Measurements from ENCODE around the gene SMARCB1. TPM values are rescaled to one million over a fixed set of nuclear protein-coding genes. Genes with fewer than 3 reads are reported as not detected.

The SMARCB1 gene
- total and polyA plus RNA-seq, 4 donors = 24.2 to 53.5 (median 40.0) TPM

GRCh38 chr22:23818541-23818940, 31.8 kb downstream of the SMARCB1 start:
- intact Hi-C loops (cut with DNase I) = no loop called here
- Histone ChIP-seq H3K27ac (ENCODE audit: low read depth in 1 of 2, low read length in 2 of 2) (no peak overlapping the region), H3K9me3 (ENCODE audit: control insufficient read depth, low read length) (no peaks in the 10 kb centered on the region), H3K4me1 (ENCODE audit: control insufficient read depth in 1 of 2, insufficient read depth in 2 of 2, low read length in 2 of 2) (no peaks in the 10 kb centered on the region), H3K36me3 (ENCODE audit: control insufficient read depth in 1 of 2, insufficient read depth in 2 of 2, low read length in 1 of 2) (peaks cover 0 to 3% of the 10 kb centered on the region in 2 donors), H3K27me3 (ENCODE audit: control insufficient read depth in 1 of 2, insufficient read depth in 2 of 2, low read length in 1 of 2) (no peaks in the 10 kb centered on the region), H3K4me3 (ENCODE audit: low read length in 2 of 2) (no peak overlapping the region)
- 74 to 84% methylated on average over 2 of the region's 2 CpGs for WGBS, 2 donors
- DNase-seq = peak in 1 of 2 donors; percentile 6
- no peak for ATAC-seq (ENCODE audit: low FRiP score)

GRCh38 chr22:23820748-23821211, 34.0 kb downstream of the SMARCB1 start:
- WGBS, 2 donors = 48 to 69% methylated on average over 4 of the region's 4 CpGs
- H3K4me1 ChIP-seq (ENCODE audit: control insufficient read depth in 1 of 2, insufficient read depth in 2 of 2, low read length in 2 of 2) = no peaks in the 10 kb centered on the region
- ATAC-seq (ENCODE audit: low FRiP score) (no peak), DNase-seq (peak; percentile 6 to 51)
- H3K27me3 ChIP-seq (ENCODE audit: control insufficient read depth in 1 of 2, insufficient read depth in 2 of 2, low read length in 1 of 2) = no peaks in the 10 kb centered on the region
- H3K4me3 ChIP-seq (ENCODE audit: low read length in 2 of 2) = no peak overlapping the region
- peaks cover 0 to 3% of the 10 kb centered on the region in 2 donors for H3K36me3 ChIP-seq (ENCODE audit: control insufficient read depth in 1 of 2, insufficient read depth in 2 of 2, low read length in 1 of 2)
- no peak overlapping the region for H3K27ac ChIP-seq (ENCODE audit: low read depth in 1 of 2, low read length in 2 of 2)
- H3K9me3 ChIP-seq (ENCODE audit: control insufficient read depth, low read length) = no peaks in the 10 kb centered on the region
- intact Hi-C loops (cut with DNase I) = no loop called here

GRCh38 chr22:23822101-23822671, 35.4 kb downstream of the SMARCB1 start:
- no peak overlapping the region for H3K4me3 ChIP-seq (ENCODE audit: low read length in 2 of 2)
- H3K27me3 ChIP-seq (ENCODE audit: control insufficient read depth in 1 of 2, insufficient read depth in 2 of 2, low read length in 1 of 2) = no peaks in the 10 kb centered on the region
- 42 to 56% methylated on average over 6 of the region's 6 CpGs for WGBS, 2 donors
- peak; percentile 33 to 57 for DNase-seq
- H3K27ac ChIP-seq (ENCODE audit: low read depth in 1 of 2, low read length in 2 of 2) = no peak overlapping the region
- intact Hi-C loops (cut with DNase I) = no loop called here
- no peaks in the 10 kb centered on the region for H3K4me1 ChIP-seq (ENCODE audit: control insufficient read depth in 1 of 2, insufficient read depth in 2 of 2, low read length in 2 of 2)
- no peaks in the 10 kb centered on the region for H3K9me3 ChIP-seq (ENCODE audit: control insufficient read depth, low read length)
- peaks cover 0 to under 1% of the 10 kb centered on the region in 2 donors for H3K36me3 ChIP-seq (ENCODE audit: control insufficient read depth in 1 of 2, insufficient read depth in 2 of 2, low read length in 1 of 2)
- ATAC-seq (ENCODE audit: low FRiP score) = no peak

DNA sequence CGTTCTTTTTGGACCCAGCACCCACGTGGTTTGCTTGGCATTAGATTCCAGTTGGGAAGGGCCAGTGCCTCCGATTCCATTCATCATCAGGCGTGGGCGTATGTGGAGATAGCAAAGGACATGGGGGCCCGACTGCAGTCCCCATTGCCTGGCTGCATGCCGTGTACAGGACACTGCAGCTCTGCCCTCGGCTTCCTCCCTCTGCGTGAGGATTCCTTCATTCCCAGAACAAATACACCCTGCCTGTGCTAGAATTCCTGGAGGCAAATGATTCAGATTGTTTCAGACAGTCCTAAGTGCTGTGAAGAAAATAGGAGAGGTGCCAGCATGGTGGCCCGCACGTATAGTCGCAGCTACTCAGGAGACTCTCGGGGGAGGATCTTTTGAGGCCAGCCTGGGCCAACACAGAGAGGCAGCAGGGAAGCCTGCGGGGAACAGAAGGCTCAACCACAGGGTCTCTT, 36.6 kb downstream of the SMARCB1 start:
- Histone ChIP-seq H3K9me3 (ENCODE audit: control insufficient read depth, low read length) (no peaks in the 10 kb centered on the region), H3K27ac (ENCODE audit: low read depth in 1 of 2, low read length in 2 of 2) (no peak overlapping the region), H3K27me3 (ENCODE audit: control insufficient read depth in 1 of 2, insufficient read depth in 2 of 2, low read length in 1 of 2) (no peaks in the 10 kb centered on the region), H3K4me3 (ENCODE audit: low read length in 2 of 2) (no peak overlapping the region), H3K36me3 (ENCODE audit: control insufficient read depth in 1 of 2, insufficient read depth in 2 of 2, low read length in 1 of 2) (no peaks in the 10 kb centered on the region), H3K4me1 (ENCODE audit: control insufficient read depth in 1 of 2, insufficient read depth in 2 of 2, low read length in 2 of 2) (no peaks in the 10 kb centered on the region)
- intact Hi-C loops (cut with DNase I) = no loop called here
- ATAC-seq (ENCODE audit: low FRiP score) (peak; percentile 13), DNase-seq (peak; percentile 68 to 69)
- WGBS, 2 donors = 34 to 49% methylated on average over 14 of the region's 14 CpGs

GRCh38 chr22:23824476-23825245, 37.9 kb downstream of the SMARCB1 start:
- DNase-seq = peak; percentile 33 to 61
- H3K9me3 ChIP-seq (ENCODE audit: control insufficient read depth, low read length) = no peaks in the 10 kb centered on the region
- H3K36me3 ChIP-seq (ENCODE audit: control insufficient read depth in 1 of 2, insufficient read depth in 2 of 2, low read length in 1 of 2) = no peaks in the 10 kb centered on the region
- intact Hi-C loops (cut with DNase I) = no loop called here
- no peak overlapping the region for H3K27ac ChIP-seq (ENCODE audit: low read depth in 1 of 2, low read length in 2 of 2)
- no peaks in the 10 kb centered on the region for H3K4me1 ChIP-seq (ENCODE audit: control insufficient read depth in 1 of 2, insufficient read depth in 2 of 2, low read length in 2 of 2)
- H3K4me3 ChIP-seq (ENCODE audit: low read length in 2 of 2) = no peak overlapping the region
- WGBS, 2 donors = 83% methylated on average over 13 of the region's 13 CpGs
- H3K27me3 ChIP-seq (ENCODE audit: control insufficient read depth in 1 of 2, insufficient read depth in 2 of 2, low read length in 1 of 2) = no peaks in the 10 kb centered on the region
- ATAC-seq (ENCODE audit: low FRiP score) = no peak

GRCh38 chr22:23825246-23825905, 38.6 kb downstream of the SMARCB1 start:
- Histone ChIP-seq H3K9me3 (ENCODE audit: control insufficient read depth, low read length) (no peaks in the 10 kb centered on the region), H3K4me1 (ENCODE audit: control insufficient read depth in 1 of 2, insufficient read depth in 2 of 2, low read length in 2 of 2) (no peaks in the 10 kb centered on the region), H3K27me3 (ENCODE audit: control insufficient read depth in 1 of 2, insufficient read depth in 2 of 2, low read length in 1 of 2) (no peaks in the 10 kb centered on the region), H3K27ac (ENCODE audit: low read depth in 1 of 2, low read length in 2 of 2) (no peak overlapping the region), H3K4me3 (ENCODE audit: low read length in 2 of 2) (no peak overlapping the region), H3K36me3 (ENCODE audit: control insufficient read depth in 1 of 2, insufficient read depth in 2 of 2, low read length in 1 of 2) (no peaks in the 10 kb centered on the region)
- intact Hi-C loops (cut with DNase I) = no loop called here
- ATAC-seq (ENCODE audit: low FRiP score) (no peak), DNase-seq (peak; percentile 31 to 65)
- WGBS, 2 donors = 91 to 95% methylated on average over 12 of the region's 12 CpGs

DNA sequence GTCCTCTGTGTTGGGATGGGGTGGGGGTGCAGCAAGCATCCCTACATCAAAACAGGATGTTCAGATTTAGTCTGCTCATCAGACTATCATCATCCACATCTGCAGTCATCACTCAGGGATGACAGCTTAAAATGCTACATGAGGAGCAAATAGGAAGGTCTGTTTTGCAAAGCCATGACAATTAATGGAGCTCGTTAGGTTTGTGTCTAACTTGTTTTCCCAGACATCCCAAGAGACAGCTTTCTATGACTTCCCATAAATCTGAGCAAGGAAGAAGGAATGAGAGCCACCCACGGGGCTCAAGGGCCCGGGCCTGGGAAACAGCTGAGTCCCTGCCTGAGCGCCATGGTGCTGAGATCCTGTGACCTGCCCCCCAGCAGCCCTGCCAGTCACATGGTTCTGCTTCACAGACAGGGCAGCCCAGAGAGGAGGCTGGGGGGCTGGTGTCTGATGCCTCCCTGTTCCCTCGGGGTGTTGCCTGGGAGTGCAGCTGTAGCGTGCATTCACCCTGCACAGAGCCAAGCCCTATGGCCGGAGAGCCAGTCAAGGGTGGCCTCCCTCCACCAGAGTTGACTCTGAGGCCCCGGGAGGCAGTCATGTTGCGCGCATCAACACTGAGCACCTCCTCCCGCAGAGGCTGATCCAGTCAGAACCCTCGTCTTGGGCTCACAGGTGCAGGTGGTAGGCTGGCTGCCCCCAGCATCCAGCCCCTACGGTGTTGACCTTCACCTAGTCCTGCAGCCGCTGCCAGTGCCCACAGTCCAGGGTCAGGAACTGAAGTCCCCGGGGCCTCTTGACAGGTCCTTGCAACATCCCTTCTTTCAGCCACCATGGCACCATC, 40.0 kb downstream of the SMARCB1 start:
- intact Hi-C loops (cut with DNase I) = no loop called here
- DNase-seq (peak; percentile 54 to 77), ATAC-seq (ENCODE audit: low FRiP score) (no peak)
- WGBS, 2 donors = 67 to 68% methylated on average over 15 of the region's 15 CpGs
- Histone ChIP-seq H3K36me3 (ENCODE audit: control insufficient read depth in 1 of 2, insufficient read depth in 2 of 2, low read length in 1 of 2) (no peaks in the 10 kb centered on the region), H3K27ac (ENCODE audit: low read depth in 1 of 2, low read length in 2 of 2) (no peak overlapping the region), H3K27me3 (ENCODE audit: control insufficient read depth in 1 of 2, insufficient read depth in 2 of 2, low read length in 1 of 2) (no peaks in the 10 kb centered on the region), H3K4me3 (ENCODE audit: low read length in 2 of 2) (no peak overlapping the region), H3K4me1 (ENCODE audit: control insufficient read depth in 1 of 2, insufficient read depth in 2 of 2, low read length in 2 of 2) (no peaks in the 10 kb centered on the region), H3K9me3 (ENCODE audit: control insufficient read depth, low read length) (no peaks in the 10 kb centered on the region)

DNA sequence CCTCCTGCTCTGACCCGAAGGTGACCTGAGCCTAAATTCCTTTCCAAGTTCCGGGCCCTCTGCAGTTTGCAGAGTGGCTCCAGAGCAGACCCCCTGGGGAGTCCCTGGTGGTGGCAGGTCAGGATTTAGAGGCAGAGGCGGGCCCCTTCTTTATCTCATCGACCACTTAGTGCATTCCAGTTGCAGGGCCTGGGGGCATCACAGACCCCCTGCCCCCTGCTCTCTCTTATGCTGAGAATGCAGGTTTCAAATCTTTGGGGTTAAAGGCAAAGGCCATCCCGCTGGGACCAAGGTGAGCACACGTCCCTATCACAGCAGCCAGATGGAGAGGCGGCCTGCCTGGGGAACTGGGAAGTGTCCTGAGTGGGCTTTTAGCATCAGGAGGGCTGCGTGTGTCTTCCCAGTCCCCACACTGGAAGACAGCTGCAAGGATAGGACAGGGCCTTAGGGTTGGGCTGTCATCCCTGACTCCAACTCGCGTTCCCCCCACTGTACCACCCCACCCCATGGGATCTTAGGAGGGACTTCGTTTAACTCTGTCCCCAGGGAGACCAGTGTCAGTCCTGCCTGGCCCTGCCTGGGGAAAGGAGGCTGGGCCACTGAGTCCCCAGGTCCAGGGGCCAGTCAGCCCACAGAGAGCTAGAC, 40.7 kb downstream of the SMARCB1 start:
- WGBS, 2 donors = 72 to 75% methylated on average over 11 of the region's 11 CpGs
- DNase-seq (peak in 1 of 2 donors; percentile 21), ATAC-seq (ENCODE audit: low FRiP score) (no peak)
- H3K27ac ChIP-seq (ENCODE audit: low read depth in 1 of 2, low read length in 2 of 2) = no peak overlapping the region
- H3K36me3 ChIP-seq (ENCODE audit: control insufficient read depth in 1 of 2, insufficient read depth in 2 of 2, low read length in 1 of 2) = no peaks in the 10 kb centered on the region
- no peaks in the 10 kb centered on the region for H3K27me3 ChIP-seq (ENCODE audit: control insufficient read depth in 1 of 2, insufficient read depth in 2 of 2, low read length in 1 of 2)
- H3K4me3 ChIP-seq (ENCODE audit: low read length in 2 of 2) = no peak overlapping the region
- no peaks in the 10 kb centered on the region for H3K4me1 ChIP-seq (ENCODE audit: control insufficient read depth in 1 of 2, insufficient read depth in 2 of 2, low read length in 2 of 2)
- no peaks in the 10 kb centered on the region for H3K9me3 ChIP-seq (ENCODE audit: control insufficient read depth, low read length)
- intact Hi-C loops (cut with DNase I) = no loop called here

All from aorta (tissue), 5 donors.